Endothelial cell of umbilical vein (primary cell): Measurements from ENCODE around the gene RIMBP2. TPM values are rescaled to one million over a fixed set of nuclear protein-coding genes. Genes with fewer than 3 reads are reported as not detected.

ENCODE experiments used
- BruUV-seq: library from RNA; stranded (reverse); fragments of 400-500 nt; replicated peaks from 2 replicates; lab custom pipeline; 2021; lab: Mats Ljungman, UMichigan
- CTCF ChIA-PET: fragments of 300-600, 350-600 bp; sonication (Branson Sonifier 250); formaldehyde crosslinking; loops from one replicate; lab custom pipeline; 2021; ENCODE audit warnings: antibody characterized with exemption, inconsistent platforms; lab: Charles Lee
- POLR2A ChIA-PET: fragments of 300-600, 350-600 bp; sonication (Branson Sonifier 250); formaldehyde crosslinking; loops from one replicate; lab custom pipeline; 2021; ENCODE audit warnings: antibody characterized with exemption, inconsistent platforms; lab: Charles Lee
- DNase-seq: peaks from one replicate; pipeline ENCODE4 v3.0.0-alpha.2; 2011; ENCODE audit warnings: low read depth, low spot score
- FAIRE-seq: peaks from 2 replicates; lab custom pipeline; 2011; peaks lifted over from hg19 to GRCh38; lab: Jason Lieb, UNC
- H2AFZ ChIP-seq: 2 replicates; pipeline ENCODE4 v1.6.0; 2012; ENCODE audit warnings: low read depth, low read length, control low read depth, inconsistent platforms
- H3K27ac ChIP-seq: 2 replicates; pipeline ENCODE4 v1.5.1; 2011; ENCODE audit warnings: low read depth, mild to moderate bottlenecking, control low read depth, low read length, moderate library complexity; ENCODE audit not compliant: insufficient read depth
- H3K27me3 ChIP-seq, 2 experiments: 2 replicates each; pipeline versions ENCODE4 v1.6.0 to v1.6.1; 2011; ENCODE audit warnings: low read length in 2 of 2, mixed read lengths in 1 of 2; ENCODE audit not compliant: control insufficient read depth in 2 of 2, insufficient read depth in 2 of 2
- H3K36me3 ChIP-seq, 2 experiments: 2 replicates in 1 of 2; 3 replicates in 1 of 2; pipeline ENCODE4 v1.5.1; 2011; ENCODE audit warnings: low read length in 2 of 2, mild to moderate bottlenecking in 1 of 2, moderate library complexity in 1 of 2; ENCODE audit not compliant: control insufficient read depth in 2 of 2, insufficient read depth in 2 of 2; ENCODE audit errors: extremely low read depth in 1 of 2
- H3K4me1 ChIP-seq: 3 replicates; pipeline ENCODE4 v1.5.1; 2011; ENCODE audit warnings: mild to moderate bottlenecking, low read length; ENCODE audit not compliant: control insufficient read depth, insufficient read depth; ENCODE audit errors: extremely low read depth
- H3K4me2 ChIP-seq: 2 replicates; pipeline ENCODE4 v1.6.1; 2011; ENCODE audit warnings: low read length, control low read depth, mixed read lengths; ENCODE audit not compliant: insufficient read depth
- H3K4me3 ChIP-seq, 3 experiments: fragments of 200-600 bp in 1 of 3; sonication (generic), shearing (Covaris generic) in 1 of 3; replicated peaks in 1 of 3; 2 replicates each; pipeline ENCODE4 v1.5.1; 2011 to 2016; ENCODE audit warnings: control low read depth in 3 of 3, low read length in 3 of 3, mild to moderate bottlenecking in 2 of 3, inconsistent platforms in 1 of 3, low read depth in 1 of 3, moderate library complexity in 1 of 3; ENCODE audit not compliant: insufficient read depth in 1 of 3
- H3K79me2 ChIP-seq: 2 replicates; pipeline ENCODE4 v1.6.0; 2012; ENCODE audit warnings: low read length, inconsistent platforms; ENCODE audit not compliant: control insufficient read depth, insufficient read depth
- H3K9ac ChIP-seq: replicated peaks from 2 replicates; pipeline ENCODE3; 2011; ENCODE audit warnings: low read length, control low read depth; ENCODE audit not compliant: insufficient read depth; ENCODE audit errors: extremely low read depth
- H3K9me1 ChIP-seq: replicated peaks from 3 replicates; pipeline ENCODE4 v1.6.0; 2011; ENCODE audit warnings: mild to moderate bottlenecking, low read length; ENCODE audit not compliant: control insufficient read depth, insufficient read depth; ENCODE audit errors: extremely low read depth
- H3K9me3 ChIP-seq: replicated peaks from 2 replicates; pipeline ENCODE4 v1.5.1; 2012; ENCODE audit warnings: low read length, inconsistent platforms; ENCODE audit not compliant: control insufficient read depth, insufficient read depth
- H4K20me1 ChIP-seq: replicated peaks from 2 replicates; pipeline ENCODE3; 2011; ENCODE audit warnings: mild to moderate bottlenecking, low read length; ENCODE audit not compliant: control insufficient read depth, insufficient read depth; ENCODE audit errors: extremely low read depth
- CTCF ChIP-seq, 2 donors: IDR thresholded peaks; 1 replicate in 1 of 2; 2 replicates in 1 of 2; pipeline ENCODE4 v1.5.1; 2011; ENCODE audit warnings: low read length in 2 of 2, mild to moderate bottlenecking in 2 of 2, moderate library complexity in 2 of 2, control low read depth in 1 of 2, inconsistent platforms in 1 of 2, low read depth in 1 of 2; ENCODE audit not compliant: insufficient read depth in 1 of 2; ENCODE audit errors: extremely low read depth in 1 of 2
- EZH2 ChIP-seq: IDR thresholded peaks from 2 replicates; pipeline ENCODE4 v1.6.1; 2012; ENCODE audit warnings: borderline replicate concordance, low read depth, mild to moderate bottlenecking, moderate library complexity, low read length, inconsistent platforms; ENCODE audit not compliant: severe bottlenecking
- FOS ChIP-seq: IDR thresholded peaks from 2 replicates; pipeline ENCODE4 v1.6.1; 2011; ENCODE audit warnings: mild to moderate bottlenecking, low read length, moderate library complexity, borderline replicate concordance; ENCODE audit not compliant: insufficient read depth
- GATA2 ChIP-seq: IDR thresholded peaks from 2 replicates; pipeline ENCODE4 v1.7.0; 2011; ENCODE audit warnings: low read depth, mild to moderate bottlenecking, moderate library complexity, mixed read lengths, low read length; ENCODE audit not compliant: insufficient read length, insufficient read depth
- JUN ChIP-seq: IDR thresholded peaks from 2 replicates; pipeline ENCODE4 v1.6.1; 2011; ENCODE audit warnings: borderline replicate concordance, low read depth; ENCODE audit not compliant: insufficient read length, insufficient read depth
- MYC ChIP-seq: IDR thresholded peaks from one replicate; pipeline ENCODE4 v1.6.1; 2011; ENCODE audit warnings: mild to moderate bottlenecking, low read depth, low read length
- POLR2A ChIP-seq: IDR thresholded peaks from 2 replicates; pipeline ENCODE4 v1.6.1; 2012; ENCODE audit warnings: low read depth, mild to moderate bottlenecking, control low read depth, low read length
- POLR2AphosphoS5 ChIP-seq: IDR thresholded peaks from 2 replicates; pipeline ENCODE4 v1.6.1; 2012; ENCODE audit warnings: low read depth, mild to moderate bottlenecking, control low read depth, low read length, moderate library complexity; ENCODE audit not compliant: insufficient read depth
- dilution Hi-C: fragments of 300-500 bp; cut with MboI; formaldehyde crosslinking; loops from one replicate; pipeline ENCODE4 v1.15.0; 2019; ENCODE audit warnings: low sequenced_read_pairs; ENCODE audit not compliant: extremely low pct_ligation_motif_present
- intact Hi-C: fragments of 100-400 bp; cut with micrococcal nuclease; formaldehyde crosslinking; loops from one replicate; pipeline ENCODE4 v1.10.0; 2022
- polyA plus RNA-seq, 4 experiments: library from polyadenylated mRNA; depleted of rRNA in 3 of 4; stranded (reverse) in 3 of 4; unstranded in 1 of 4; fragments of >200 nt; gene quantifications; 2 replicates each; pipeline versions ENCODE4 v1.2.1 to v1.2.3, GENCODE V29; 2011 to 2012; ENCODE audit warnings: missing spikeins in 1 of 4
- total RNA-seq: library from RNA; stranded (reverse); gene quantifications from 2 replicates; pipeline ENCODE4 v1.2.3, GENCODE V29; 2021
- TF ChIP-seq, protein P1 (sequence below): IDR thresholded peaks from 2 replicates; pipeline ENCODE4 v1.6.1; 2011; ENCODE audit not compliant: insufficient read depth, insufficient read length

RIMBP2 gene
- total and polyA plus RNA-seq, 2 donors (not counting 3 experiments of a cell fraction or from before 2014, with no cell fraction given) = 0.04 TPM; not detected in 1

DNA sequence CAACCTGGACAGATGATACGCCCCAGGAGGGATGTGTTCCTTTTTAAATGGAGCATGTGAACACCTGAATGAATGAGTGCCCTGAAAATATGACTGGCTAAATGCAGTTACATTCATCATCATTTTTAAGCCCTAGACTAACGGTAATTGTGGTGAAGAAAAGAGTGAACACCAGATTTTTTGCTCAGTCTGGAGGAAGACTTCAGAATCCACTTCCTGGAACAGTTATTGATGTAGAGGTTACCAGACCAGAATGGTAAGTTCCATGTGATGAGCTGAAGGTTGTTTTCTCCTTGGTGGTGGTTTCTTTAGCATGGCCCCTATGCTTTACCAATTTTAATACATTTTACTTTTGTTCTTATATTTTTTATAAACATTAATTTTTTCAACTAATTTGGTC lies 349.1 kb downstream of the RIMBP2 start:
- no TSS peak for BruUV-seq

More for the DNA sequence above, 349.1 kb downstream of the RIMBP2 start:
- Histone ChIP-seq H3K27me3 (no peaks in the 10 kb centered on the region), H3K4me2 (no peak overlapping the region), H2AFZ (no peak overlapping the region), H3K36me3 (no peaks in the 10 kb centered on the region), H3K9me1 (no peaks in the 10 kb centered on the region), H4K20me1 (no peaks in the 10 kb centered on the region), H3K9ac (no peak overlapping the region), H3K79me2 (no peaks in the 10 kb centered on the region), H3K4me1 (no peaks in the 10 kb centered on the region), H3K27ac (no peak overlapping the region), H3K4me3 (no peak overlapping the region), H3K9me3 (no peaks in the 10 kb centered on the region)
- dilution Hi-C loops = no loop called here
- POLR2A ChIA-PET = no interaction called here
- FAIRE-seq (no peak), DNase-seq (no peak)
- CTCF ChIA-PET = no interaction called here
- TF ChIP-seq POLR2AphosphoS5 (no peak), POLR2A (no peak), EZH2 (no peak), MYC (no peak), CTCF (IDR thresholded peaks at IDR 0.05; ENCODE audit: extremely low read depth in 1 of 2, insufficient read depth in 1 of 2, low read depth in 1 of 2, low read length in 2 of 2) (no peak), JUN (no peak), GATA2 (no peak), FOS (no peak)
- TF ChIP-seq, protein P1, sequence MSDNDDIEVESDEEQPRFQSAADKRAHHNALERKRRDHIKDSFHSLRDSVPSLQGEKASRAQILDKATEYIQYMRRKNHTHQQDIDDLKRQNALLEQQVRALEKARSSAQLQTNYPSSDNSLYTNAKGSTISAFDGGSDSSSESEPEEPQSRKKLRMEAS = no peak
- intact Hi-C loops = no loop called here
